GM23338 (cell line): ENCODE measurements around the gene OARD1. TPM values are rescaled to one million over a fixed set of nuclear protein-coding genes. Genes with fewer than 3 reads are reported as not detected.

Source experiments
- ATAC-seq: fragments of 200-7000 bp; cut with Tn5 transposase; 3 replicates; pipeline ENCODE4 v1.9.1; 2020
- DNase-seq: peaks from one replicate; pipeline ENCODE4 v3.0.0-alpha.2; 2015; ENCODE audit warnings: low spot score
- H2AFZ ChIP-seq: fragments of 200-600 bp; sonication (generic); 2 replicates; pipeline ENCODE4 v1.8.0; 2016; ENCODE audit warnings: antibody characterized with exemption, mild to moderate bottlenecking, moderate library complexity
- H3F3A ChIP-seq: fragments of 200-600 bp; sonication (generic); replicated peaks from 2 replicates; pipeline ENCODE4 v1.8.0; 2017; ENCODE audit warnings: antibody characterized with exemption, mixed run types, low read depth
- H3K27ac ChIP-seq: fragments of 200-600 bp; sonication (generic); 2 replicates; pipeline ENCODE4 v1.6.1; 2016; ENCODE audit warnings: low read depth
- H3K27me3 ChIP-seq: fragments of 200-600 bp; sonication (generic); 2 replicates; pipeline ENCODE4 v1.8.0; 2016; ENCODE audit warnings: mild to moderate bottlenecking, mixed run types, moderate library complexity; ENCODE audit not compliant: insufficient read depth
- H3K36me3 ChIP-seq: fragments of 200-600 bp; sonication (generic); 2 replicates; pipeline ENCODE4 v1.8.0; 2016; ENCODE audit warnings: mild to moderate bottlenecking; ENCODE audit not compliant: insufficient read depth
- H3K4me1 ChIP-seq: fragments of 200-600 bp; sonication (generic); 2 replicates; pipeline ENCODE4 v1.8.0; 2016; ENCODE audit warnings: mild to moderate bottlenecking, moderate library complexity; ENCODE audit not compliant: insufficient read depth
- H3K4me2 ChIP-seq: fragments of 200-600 bp; sonication (generic); 2 replicates; pipeline ENCODE4 v1.7.1; 2017; ENCODE audit warnings: mixed run types
- H3K4me3 ChIP-seq: fragments of 200-600 bp; sonication (generic); 2 replicates; pipeline ENCODE4 v1.6.1; 2016; ENCODE audit warnings: mixed run types
- H3K79me2 ChIP-seq: fragments of 200-600 bp; sonication (generic); replicated peaks from 2 replicates; pipeline ENCODE4 v1.8.0; 2017; ENCODE audit warnings: mild to moderate bottlenecking; ENCODE audit not compliant: insufficient read depth
- H3K9me2 ChIP-seq: fragments of 200-600 bp; sonication (generic); 2 replicates; pipeline ENCODE4 v1.8.0; 2017; ENCODE audit not compliant: insufficient read depth
- H4K20me1 ChIP-seq: fragments of 200-600 bp; sonication (generic); replicated peaks from 2 replicates; pipeline ENCODE4 v1.8.0; 2017; ENCODE audit warnings: mild to moderate bottlenecking; ENCODE audit not compliant: insufficient read depth
- H3K27ac Mint-ChIP-seq: 2 replicates; pipeline ENCODE4 v1.8.0; 2020; ENCODE audit warnings: inconsistent platforms, mild to moderate bottlenecking, moderate library complexity, mixed read lengths
- H3K27me3 Mint-ChIP-seq: 3 replicates; pipeline ENCODE4 v1.8.0; 2022; ENCODE audit warnings: low read depth, mild to moderate bottlenecking, moderate library complexity, mixed read lengths, inconsistent platforms; ENCODE audit not compliant: insufficient read depth, poor library complexity
- H3K36me3 Mint-ChIP-seq: 3 replicates; pipeline ENCODE4 v1.8.0; 2021; ENCODE audit warnings: low read depth, mild to moderate bottlenecking, inconsistent platforms, moderate library complexity, mixed read lengths
- H3K4me1 Mint-ChIP-seq: 3 replicates; pipeline ENCODE4 v1.8.0; 2020; ENCODE audit warnings: mild to moderate bottlenecking, inconsistent platforms, mixed read lengths
- H3K4me3 Mint-ChIP-seq: 3 replicates; pipeline ENCODE4 v1.8.0; 2021; ENCODE audit warnings: moderate library complexity, mild to moderate bottlenecking, inconsistent platforms, mixed read lengths
- H3K9me3 Mint-ChIP-seq: 3 replicates; pipeline ENCODE4 v1.8.0; 2020; ENCODE audit warnings: moderate library complexity, mild to moderate bottlenecking, inconsistent platforms, mixed read lengths
- EZH2 ChIP-seq: fragments of 200-600 bp; sonication (generic); IDR thresholded peaks from one replicate; pipeline ENCODE4 v1.8.0; 2017; ENCODE audit warnings: antibody characterized with exemption, mild to moderate bottlenecking, low read depth; ENCODE audit not compliant: unreplicated experiment
- JUNB ChIP-seq: IDR thresholded peaks from one replicate; pipeline ENCODE4 v1.6.1; 2016; ENCODE audit warnings: antibody characterized with exemption; ENCODE audit not compliant: unreplicated experiment
- NANOG ChIP-seq: IDR thresholded peaks from 2 replicates; pipeline ENCODE4 v1.6.1; 2016; ENCODE audit warnings: antibody characterized with exemption, borderline replicate concordance
- POLR2AphosphoS5 ChIP-seq: IDR thresholded peaks from 2 replicates; pipeline ENCODE4 v1.6.1; 2016; ENCODE audit warnings: antibody characterized with exemption, low read depth
- REST ChIP-seq: IDR thresholded peaks from one replicate; pipeline ENCODE4 v1.6.1; 2018; ENCODE audit warnings: antibody characterized with exemption; ENCODE audit not compliant: unreplicated experiment
- STAT1 ChIP-seq: IDR thresholded peaks from one replicate; pipeline ENCODE4 v1.6.1; 2016; ENCODE audit warnings: antibody characterized with exemption; ENCODE audit not compliant: unreplicated experiment
- ZNF462 ChIP-seq: fragments of 250-450 bp; sonication (Bioruptor Pico); IDR thresholded peaks from 2 replicates; pipeline ENCODE4 v1.5.0; 2020; ENCODE audit warnings: mild to moderate bottlenecking, moderate library complexity
- polyA plus RNA-seq: library from polyadenylated mRNA; unstranded; fragments of >200 nt; fragmentation: Nextera tagmentation; extraction: Ambion mirVana; gene quantifications from 2 replicates; pipeline ENCODE4 v1.2.1, GENCODE V29; 2016
- total RNA-seq: library from RNA; depleted of rRNA; stranded (reverse); fragments of >200 nt; shearing (Covaris generic); gene quantifications from 2 replicates; pipeline ENCODE4 v1.2.3, GENCODE V29; 2014
- TF ChIP-seq, protein P1 (sequence below), 2 experiments: fragments of 200-600 bp in 1 of 2; sonication (generic) in 1 of 2; conservative IDR thresholded peaks; 2 replicates each; pipeline versions ENCODE4 v1.5.1 to v1.6.1; 2016 to 2017; ENCODE audit warnings: antibody characterized with exemption in 2 of 2, low read depth in 2 of 2, mild to moderate bottlenecking in 2 of 2, moderate library complexity in 1 of 2
- TF ChIP-seq, protein P2 (sequence below): IDR thresholded peaks from 2 replicates; pipeline ENCODE4 v1.6.1; 2016; ENCODE audit warnings: antibody characterized with exemption

Gene OARD1
- total and polyA plus RNA-seq, 2 experiments from 2014 or later: 25.9 to 60.8 TPM

DNA sequence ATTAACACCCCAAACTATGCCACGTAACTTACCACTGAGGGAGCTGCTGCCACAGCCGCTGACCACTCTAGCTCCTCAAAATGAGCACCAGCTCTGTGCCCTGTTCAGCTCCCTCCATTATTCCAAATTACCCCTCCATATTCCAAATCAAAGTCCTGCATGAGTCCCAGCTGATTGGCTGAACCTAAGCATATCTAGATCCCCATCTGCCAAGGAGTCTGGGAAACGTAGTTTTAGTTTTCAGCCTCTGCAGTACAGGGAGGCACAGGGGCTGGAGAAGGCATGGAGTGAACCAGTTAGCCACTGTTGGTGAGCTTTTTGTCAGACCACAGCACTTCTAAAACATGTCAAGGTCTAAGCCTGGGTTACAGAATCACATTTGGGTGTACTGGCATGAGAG lies 49.0 kb downstream of the OARD1 start:
- H3K36me3 ChIP-seq: no peaks in the 10 kb centered on the region
- H3K4me3 ChIP-seq: no peak overlapping the region
- Mint-ChIP-seq H3K27ac (no peak overlapping the region), H3K27me3 (peaks cover 6% of the 10 kb centered on the region), H3K4me3 (no peak overlapping the region), H3K9me3 (no peaks in the 10 kb centered on the region), H3K36me3 (no peaks in the 10 kb centered on the region), H3K4me1 (peaks cover 7% of the 10 kb centered on the region; the same call in 2 of the 3 replicates)
- no peaks in the 10 kb centered on the region for H3F3A ChIP-seq
- H2AFZ ChIP-seq: no peak overlapping the region
- no peak overlapping the region for H3K27ac ChIP-seq
- H3K9me2 ChIP-seq: no peaks in the 10 kb centered on the region
- no peak overlapping the region for H3K4me2 ChIP-seq
- no peaks in the 10 kb centered on the region for H3K79me2 ChIP-seq
- no peak for ATAC-seq
- no peak for TF ChIP-seq REST
- TF ChIP-seq, protein P1, sequence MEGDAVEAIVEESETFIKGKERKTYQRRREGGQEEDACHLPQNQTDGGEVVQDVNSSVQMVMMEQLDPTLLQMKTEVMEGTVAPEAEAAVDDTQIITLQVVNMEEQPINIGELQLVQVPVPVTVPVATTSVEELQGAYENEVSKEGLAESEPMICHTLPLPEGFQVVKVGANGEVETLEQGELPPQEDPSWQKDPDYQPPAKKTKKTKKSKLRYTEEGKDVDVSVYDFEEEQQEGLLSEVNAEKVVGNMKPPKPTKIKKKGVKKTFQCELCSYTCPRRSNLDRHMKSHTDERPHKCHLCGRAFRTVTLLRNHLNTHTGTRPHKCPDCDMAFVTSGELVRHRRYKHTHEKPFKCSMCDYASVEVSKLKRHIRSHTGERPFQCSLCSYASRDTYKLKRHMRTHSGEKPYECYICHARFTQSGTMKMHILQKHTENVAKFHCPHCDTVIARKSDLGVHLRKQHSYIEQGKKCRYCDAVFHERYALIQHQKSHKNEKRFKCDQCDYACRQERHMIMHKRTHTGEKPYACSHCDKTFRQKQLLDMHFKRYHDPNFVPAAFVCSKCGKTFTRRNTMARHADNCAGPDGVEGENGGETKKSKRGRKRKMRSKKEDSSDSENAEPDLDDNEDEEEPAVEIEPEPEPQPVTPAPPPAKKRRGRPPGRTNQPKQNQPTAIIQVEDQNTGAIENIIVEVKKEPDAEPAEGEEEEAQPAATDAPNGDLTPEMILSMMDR (conservative IDR thresholded peaks at IDR 0.05; ENCODE audit: low read depth in 2 of 2): no peak
- TF ChIP-seq NANOG: no peak
- no peak for TF ChIP-seq EZH2
- TF ChIP-seq, protein P2, sequence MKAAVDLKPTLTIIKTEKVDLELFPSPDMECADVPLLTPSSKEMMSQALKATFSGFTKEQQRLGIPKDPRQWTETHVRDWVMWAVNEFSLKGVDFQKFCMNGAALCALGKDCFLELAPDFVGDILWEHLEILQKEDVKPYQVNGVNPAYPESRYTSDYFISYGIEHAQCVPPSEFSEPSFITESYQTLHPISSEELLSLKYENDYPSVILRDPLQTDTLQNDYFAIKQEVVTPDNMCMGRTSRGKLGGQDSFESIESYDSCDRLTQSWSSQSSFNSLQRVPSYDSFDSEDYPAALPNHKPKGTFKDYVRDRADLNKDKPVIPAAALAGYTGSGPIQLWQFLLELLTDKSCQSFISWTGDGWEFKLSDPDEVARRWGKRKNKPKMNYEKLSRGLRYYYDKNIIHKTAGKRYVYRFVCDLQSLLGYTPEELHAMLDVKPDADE: no peak
- no peak for TF ChIP-seq ZNF462 (CRISPR knock-in tag)
- TF ChIP-seq POLR2AphosphoS5: no peak
- TF ChIP-seq JUNB: no peak
- TF ChIP-seq STAT1: no peak
- H3K4me1 ChIP-seq: peaks cover 9% of the 10 kb centered on the region
- no peaks in the 10 kb centered on the region for H3K27me3 ChIP-seq
- no peak for DNase-seq
- no peaks in the 10 kb centered on the region for H4K20me1 ChIP-seq
